H1 (cell line): ENCODE data around the gene SPTBN1. TPM values are rescaled to one million over a fixed set of nuclear protein-coding genes. Genes with fewer than 3 reads are reported as not detected.

Experiments used
- CEBPB ChIP-seq: IDR thresholded peaks from 2 replicates; pipeline ENCODE4 v1.6.1; 2012; ENCODE audit warnings: low read depth, low read length
- GABPA ChIP-seq: IDR thresholded peaks from 2 replicates; pipeline ENCODE4 v1.6.1; 2011; ENCODE audit warnings: mild to moderate bottlenecking, low read length, moderate library complexity, borderline replicate concordance; ENCODE audit not compliant: insufficient read depth
- SP1 ChIP-seq: IDR thresholded peaks from 2 replicates; pipeline ENCODE4 v1.6.1; 2011; ENCODE audit warnings: low read depth, low read length
- SP2 ChIP-seq: IDR thresholded peaks from 2 replicates; pipeline ENCODE4 v1.6.1; 2012; ENCODE audit warnings: mild to moderate bottlenecking, low read length, inconsistent platforms
- TCF12 ChIP-seq: IDR thresholded peaks from 2 replicates; pipeline ENCODE4 v1.6.1; 2011; ENCODE audit warnings: low read depth, mild to moderate bottlenecking, low read length
- polyA plus RNA-seq, 7 experiments: library from polyadenylated mRNA; depleted of rRNA in 3 of 7; stranded (reverse) in 5 of 7; unstranded in 2 of 7; fragments of >200 nt in 5 of 7; fragments of 200-250 nt in 2 of 7; gene quantifications; 1 replicate in 5 of 7; 2 replicates in 1 of 7; 4 replicates in 1 of 7; pipeline versions ENCODE4 v1.2.1 to v1.2.3, GENCODE V29; 2011 to 2013; ENCODE audit warnings: missing spikeins in 2 of 7, mixed read lengths in 2 of 7
- total RNA-seq: library from RNA; stranded (reverse); fragmentation: NEBNext Ultra II Directional; extraction: Animal tissue kit (Norgen Biotek cat#: 25700); gene quantifications from 2 replicates; pipeline ENCODE4 v1.2.1, GENCODE V29; 2021

Gene SPTBN1
- total and polyA plus RNA-seq, 2 of the 8 experiments (the other 6 are each of a cell fraction or from before 2014, with no cell fraction given), result 31.8 to 180 TPM

DNA sequence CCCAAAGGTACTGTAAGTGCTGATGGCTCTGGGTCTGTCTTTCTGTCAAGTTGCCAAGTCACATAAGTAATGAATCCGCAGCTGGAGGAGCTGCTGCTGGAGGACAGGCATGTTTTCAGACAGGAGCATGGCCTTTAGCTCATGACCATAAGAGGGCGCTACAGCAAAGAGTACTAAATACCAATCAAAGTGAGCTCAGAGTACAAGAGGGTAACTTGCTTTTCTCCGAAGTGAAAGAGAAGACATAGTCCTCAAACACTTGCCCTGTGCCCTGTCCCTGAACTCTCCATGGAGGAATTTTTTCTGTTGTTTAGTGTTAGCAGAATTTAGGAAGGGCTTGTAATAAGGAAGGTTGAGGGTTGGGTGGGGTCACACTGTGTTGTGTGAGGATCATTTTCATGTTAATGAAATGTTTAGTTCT is 209.3 kb downstream of the SPTBN1 start (continued):
- TF ChIP-seq SP1, result no peak
- TF ChIP-seq TCF12, result no peak
- no peak for TF ChIP-seq SP2
- no peak for TF ChIP-seq CEBPB
- TF ChIP-seq GABPA, result no peak
